NT2/D1 (cell line): ENCODE measurements around the gene EIF3I.

ENCODE experiments used
- YY1 ChIP-seq: IDR thresholded peaks from 2 replicates; pipeline ENCODE4 v1.6.1; 2011; ENCODE audit not compliant: insufficient read length, insufficient read depth
- ZNF274 ChIP-seq: IDR thresholded peaks from 2 replicates; pipeline ENCODE4 v1.6.1; 2011; ENCODE audit warnings: mild to moderate bottlenecking, low read depth, low read length

DNA sequence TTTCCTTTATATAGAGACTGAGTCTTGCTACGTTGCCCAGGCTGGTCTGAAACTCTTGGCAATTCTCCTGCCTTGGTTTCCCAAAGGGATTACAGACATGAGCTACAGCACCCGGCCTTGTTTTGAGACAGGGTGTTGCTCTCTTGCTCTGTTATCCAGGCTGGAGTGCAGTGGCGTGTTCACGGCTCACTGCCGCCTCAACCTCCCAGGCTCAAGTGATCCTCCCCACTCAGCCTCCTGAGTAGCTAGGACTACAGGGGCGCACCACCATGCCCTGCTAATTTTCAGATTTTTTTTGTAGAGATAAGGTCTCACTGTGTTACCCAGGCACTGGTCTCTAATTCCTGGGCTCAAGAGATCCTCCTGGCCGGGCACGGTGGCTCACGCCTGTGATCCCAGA lies 43.6 kb downstream of the EIF3I start:
- TF ChIP-seq YY1 (no peak), ZNF274 (no peak)
